ENCODE data around the gene ACSF2.

DNA sequence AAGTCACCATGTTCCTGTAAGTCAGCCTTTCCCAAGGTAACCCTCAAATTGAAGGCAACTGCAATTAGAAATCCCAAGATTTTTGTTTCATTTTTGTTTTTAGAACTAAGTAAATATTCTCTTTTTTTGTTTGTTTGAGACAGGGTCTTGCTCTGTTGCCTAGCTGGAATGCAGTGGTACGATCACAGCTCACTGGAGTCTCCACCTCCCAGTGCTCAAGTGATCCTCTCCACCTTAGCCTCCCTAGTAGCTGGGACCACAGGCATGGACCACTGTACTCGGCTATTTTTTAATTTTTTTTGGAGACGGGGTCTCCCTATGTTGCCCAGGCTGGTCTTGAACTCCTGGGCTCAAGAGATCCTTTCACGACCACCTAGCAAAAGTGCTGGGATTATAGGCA, 18.1 kb upstream of the ACSF2 start:
- TF ChIP-seq ZFP30 (CRISPR knock-in tag; IDR thresholded peaks at IDR 0.05) (no peak), RARB (CRISPR knock-in tag; IDR thresholded peaks at IDR 0.05) (no peak)

Data from SK-N-SH treated with all-trans-retinoic acid at 6 μM for 48 hours (cell line).